Measurements from ENCODE around the gene PTPRF.

PTPRF gene

DNA sequence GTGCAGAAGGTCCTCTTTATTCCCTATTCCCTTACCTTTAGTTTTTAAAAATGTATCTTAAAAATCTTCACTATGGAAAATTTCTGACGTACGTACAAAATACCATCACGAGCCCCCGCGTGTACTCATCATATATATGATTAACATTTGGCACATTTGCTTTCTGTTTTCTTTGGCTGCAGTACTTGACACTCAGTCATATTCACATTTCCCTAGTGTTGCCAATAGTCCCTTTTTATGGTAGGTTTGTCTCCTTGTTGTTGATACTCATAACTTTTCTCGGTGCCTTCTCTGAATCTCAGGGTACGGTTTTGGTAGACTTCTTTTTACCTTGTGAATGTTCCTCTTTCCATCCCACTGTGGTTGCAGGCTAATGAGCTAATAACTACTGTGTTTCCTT lies 142.6 kb downstream of the PTPRF start:
- no peak for DNase-seq

Data from NCI-H524 (cell line).